Lower lobe of right lung (tissue), 2 donors: ENCODE measurements around the gene UQCRH. TPM values are rescaled to one million over a fixed set of nuclear protein-coding genes. Genes with fewer than 3 reads are reported as not detected.
"Not testable (repeated sequence)": the region's sequence is repeated elsewhere in the genome, so short reads cannot be mapped to it uniquely, and the experiment has no call there.

Source experiments
- ATAC-seq, 2 donors: fragments of 200-7000 bp; cut with Tn5 transposase; one replicate each; pipeline ENCODE4 v1.9.1; 2020 to 2022; ENCODE audit warnings: mild to moderate bottlenecking in 2 of 2, moderate library complexity in 2 of 2
- DNase-seq: peaks from one replicate; pipeline ENCODE4 v3.0.0-alpha.2; 2020
- H3K27ac ChIP-seq: fragments of 200-600 bp; one replicate; pipeline ENCODE4 v1.8.0; 2022
- H3K27me3 ChIP-seq: fragments of 200-600 bp; one replicate; pipeline ENCODE4 v1.8.0; 2022; ENCODE audit warnings: low read depth
- H3K36me3 ChIP-seq: fragments of 200-600 bp; one replicate; pipeline ENCODE4 v1.8.0; 2022; ENCODE audit warnings: mild to moderate bottlenecking
- H3K4me1 ChIP-seq: fragments of 200-600 bp; one replicate; pipeline ENCODE4 v1.8.0; 2022
- H3K4me3 ChIP-seq: fragments of 200-600 bp; one replicate; pipeline ENCODE4 v1.8.0; 2022; ENCODE audit warnings: mild to moderate bottlenecking
- H3K9me3 ChIP-seq: fragments of 200-600 bp; one replicate; pipeline ENCODE4 v1.8.0; 2022
- CTCF ChIP-seq: fragments of 200-600 bp; IDR thresholded peaks from one replicate; pipeline ENCODE4 v1.8.0; 2022; ENCODE audit warnings: antibody characterized with exemption, mild to moderate bottlenecking
- intact Hi-C: fragments of 100-400 bp; cut with DNase I; formaldehyde crosslinking; loops from one replicate; pipeline ENCODE4 v1.11.0; 2022
- total RNA-seq: library from RNA; stranded (reverse); fragmentation: NEBNext Ultra II Directional; extraction: Animal tissue kit (Norgen Biotek cat#: 25700); gene quantifications from one replicate; pipeline ENCODE4 v1.2.1, GENCODE V29; 2021
- donor health status: DM: no; HTN: yes; CAD: no; lungs with severe emphysema.

The UQCRH gene
- total RNA-seq, 1 donor from 2014 or later: 157 TPM

DNA sequence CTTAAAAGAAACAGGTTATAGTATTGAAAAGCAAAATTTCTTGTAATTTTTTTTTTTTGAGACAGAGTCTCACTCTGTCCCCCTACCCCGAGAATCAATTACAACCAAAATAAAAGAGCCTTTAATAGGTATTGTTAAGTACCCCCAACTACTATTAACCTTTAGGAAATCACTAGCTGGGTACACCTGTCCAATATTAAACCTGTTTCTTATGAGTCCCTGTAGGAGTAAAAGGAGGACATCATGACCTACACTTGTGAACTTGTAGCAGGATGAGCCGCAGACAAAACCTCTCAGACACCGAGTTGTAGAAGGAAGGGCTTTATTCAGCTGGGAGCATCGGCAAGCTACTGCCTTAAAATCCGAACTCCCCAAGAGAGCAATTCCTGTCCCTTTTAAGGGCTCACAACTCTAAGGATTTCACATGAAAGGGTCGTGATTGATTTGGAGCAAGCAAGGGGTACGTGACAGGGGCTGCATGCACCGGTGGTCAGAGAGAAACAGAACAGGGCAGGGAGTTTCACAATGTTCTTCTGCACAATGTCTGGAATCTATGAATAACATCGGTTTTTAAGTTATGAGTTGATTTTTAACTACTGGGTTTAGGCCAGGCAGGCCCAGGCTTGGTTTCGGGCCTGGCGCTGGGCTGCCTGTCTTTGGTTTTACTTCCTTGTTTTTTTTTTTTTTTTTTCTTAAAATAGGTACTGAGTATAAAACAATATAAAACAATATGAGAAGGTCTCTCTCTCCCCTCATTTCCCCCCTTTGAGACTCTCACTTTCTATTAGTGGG is 22.0 kb downstream of the UQCRH start:
- not testable (repeated sequence) for H3K27ac ChIP-seq, ATAC-seq, DNase-seq

DNA sequence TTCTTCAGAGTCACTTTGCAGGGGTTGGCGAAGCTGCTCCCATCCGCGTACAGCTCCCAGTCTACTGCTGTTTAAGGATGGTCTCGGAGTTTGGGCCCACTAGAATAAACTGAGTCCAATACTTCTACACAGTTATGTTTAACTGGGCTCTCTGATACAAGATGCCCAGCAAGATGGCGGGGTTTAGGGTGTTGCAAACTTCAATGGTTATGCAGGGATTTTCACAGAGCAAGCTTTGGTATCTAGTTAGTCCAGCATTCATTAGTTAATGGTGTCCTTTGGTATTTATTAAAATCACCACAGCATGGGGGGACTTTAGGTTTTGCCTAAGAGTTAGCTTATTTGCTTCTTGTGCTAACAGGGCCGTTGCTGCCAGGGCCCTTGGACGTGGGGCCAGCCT is 24.7 kb downstream of the UQCRH start:
- ATAC-seq, H3K4me1 ChIP-seq, H3K36me3 ChIP-seq, intact Hi-C loops, H3K27ac ChIP-seq, H3K4me3 ChIP-seq, H3K9me3 ChIP-seq, DNase-seq, H3K27me3 ChIP-seq: not testable (repeated sequence)

More for the DNA sequence above, 22.0 kb downstream of the UQCRH start:
- H3K9me3 ChIP-seq, intact Hi-C loops, H3K4me3 ChIP-seq, H3K4me1 ChIP-seq, H3K27me3 ChIP-seq, H3K36me3 ChIP-seq: not testable (repeated sequence)

DNA sequence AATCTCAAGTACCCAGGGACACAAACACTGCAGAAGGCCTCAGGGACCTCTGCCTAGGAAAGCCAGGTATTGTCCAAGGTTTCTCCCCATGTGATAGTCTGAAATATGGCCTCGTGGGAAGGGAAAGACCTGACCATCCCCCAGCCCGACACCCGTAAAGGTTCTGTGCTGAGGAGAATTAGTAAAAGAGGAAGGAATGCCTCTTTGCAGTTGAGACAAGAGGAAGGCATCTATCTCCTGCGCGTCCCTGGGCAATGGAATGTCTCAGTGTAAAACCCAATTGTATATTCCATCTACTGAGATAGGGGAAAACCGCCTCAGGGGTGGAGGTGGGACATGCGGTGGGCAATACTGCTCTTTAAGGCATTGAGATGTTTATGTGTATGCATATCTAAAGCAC is 26.3 kb downstream of the UQCRH start:
- H3K27me3 ChIP-seq, intact Hi-C loops, H3K9me3 ChIP-seq: not testable (repeated sequence)

GRCh38 chr1:46330381-46330780 is 26.9 kb downstream of the UQCRH start:
- ATAC-seq, H3K27ac ChIP-seq, H3K27me3 ChIP-seq, H3K9me3 ChIP-seq, H3K4me1 ChIP-seq, DNase-seq, H3K4me3 ChIP-seq, H3K36me3 ChIP-seq, intact Hi-C loops: not testable (repeated sequence)

More for the DNA sequence above, 26.3 kb downstream of the UQCRH start:
- H3K4me3 ChIP-seq, H3K4me1 ChIP-seq, H3K36me3 ChIP-seq, H3K27ac ChIP-seq, ATAC-seq, DNase-seq: not testable (repeated sequence)

GRCh38 chr1:46331786-46332540 is 28.5 kb downstream of the UQCRH start:
- H3K4me3 ChIP-seq, ATAC-seq, H3K27me3 ChIP-seq, DNase-seq, intact Hi-C loops, H3K9me3 ChIP-seq, H3K36me3 ChIP-seq, H3K27ac ChIP-seq, H3K4me1 ChIP-seq: not testable (repeated sequence)

DNA sequence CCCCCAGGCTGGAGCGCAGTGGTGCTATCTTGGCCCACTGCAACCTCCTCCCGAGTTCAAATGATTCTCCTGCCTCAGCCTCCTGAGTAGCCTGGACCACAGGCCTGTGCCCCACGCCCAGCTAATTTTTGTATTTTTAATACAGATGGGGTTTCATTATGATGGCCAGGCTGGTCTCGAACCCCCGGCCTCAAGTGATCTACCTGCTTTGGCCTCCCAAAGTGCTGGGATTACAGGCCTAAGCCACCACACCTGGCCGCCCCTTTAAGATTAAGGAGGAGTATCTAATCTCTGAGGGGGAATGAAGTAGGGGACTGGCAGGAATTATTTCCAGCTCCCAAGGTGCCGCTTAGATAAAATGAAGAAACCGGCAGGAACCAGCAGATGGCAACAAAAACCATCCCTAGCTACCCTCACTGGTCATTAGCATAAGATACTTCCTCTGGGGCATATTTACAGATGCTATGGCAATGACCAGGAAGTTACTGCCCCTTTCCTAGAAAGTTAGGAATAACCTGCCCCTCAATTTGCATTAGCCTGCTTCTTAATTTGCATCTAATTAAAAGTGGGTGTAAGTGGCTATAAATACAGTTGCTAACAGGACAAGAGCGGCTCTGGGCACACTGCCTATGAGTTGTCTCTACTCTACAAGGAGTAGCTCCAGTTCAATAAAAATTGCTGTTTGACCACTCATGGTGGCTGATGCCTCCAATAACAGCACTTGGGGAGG is 30.0 kb downstream of the UQCRH start:
- no peak overlapping the region for H3K27ac ChIP-seq
- intact Hi-C loops: no loop called here
- no peaks in the 10 kb centered on the region for H3K27me3 ChIP-seq
- no peaks in the 10 kb centered on the region for H3K36me3 ChIP-seq
- no peak overlapping the region for H3K4me3 ChIP-seq
- no peaks in the 10 kb centered on the region for H3K4me1 ChIP-seq
- no peak for TF ChIP-seq CTCF
- ATAC-seq (peak; percentile 56 to 65), DNase-seq (no peak)
- no peaks in the 10 kb centered on the region for H3K9me3 ChIP-seq

DNA sequence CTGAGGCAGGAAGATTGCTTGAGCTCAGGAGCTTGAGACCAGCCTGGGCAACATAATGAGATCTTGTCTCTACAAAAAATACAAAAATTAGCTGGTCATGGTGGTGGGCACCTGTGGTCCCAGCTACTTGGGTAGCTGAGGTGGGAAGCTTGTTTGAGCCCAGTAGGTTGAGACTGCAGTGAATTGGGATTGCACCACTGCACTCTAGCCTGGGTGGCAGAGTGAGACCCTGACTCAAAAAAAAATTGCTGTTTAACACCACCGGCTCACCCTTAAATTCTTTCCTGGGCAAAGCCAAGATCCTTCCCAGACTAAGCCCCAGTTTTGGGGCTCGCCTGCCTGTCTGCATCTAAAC is 30.5 kb downstream of the UQCRH start:
- H3K4me1 ChIP-seq: no peaks in the 10 kb centered on the region
- H3K9me3 ChIP-seq: no peaks in the 10 kb centered on the region
- DNase-seq: no peak
- H3K36me3 ChIP-seq: no peaks in the 10 kb centered on the region
- intact Hi-C loops: no loop called here
- H3K27ac ChIP-seq: no peak overlapping the region
- no peaks in the 10 kb centered on the region for H3K27me3 ChIP-seq
- no peak for ATAC-seq
- no peak overlapping the region for H3K4me3 ChIP-seq
- TF ChIP-seq CTCF: no peak
